ENCODE results near the gene CWH43. TPM values are rescaled to one million over a fixed set of nuclear protein-coding genes. Genes with fewer than 3 reads are reported as not detected.
"Not testable (repeated sequence)": the region's sequence is repeated elsewhere in the genome, so short reads cannot be mapped to it uniquely, and the experiment has no call there.

The CWH43 gene
- total RNA-seq, 2 experiments from 2014 or later = not detected

DNA sequence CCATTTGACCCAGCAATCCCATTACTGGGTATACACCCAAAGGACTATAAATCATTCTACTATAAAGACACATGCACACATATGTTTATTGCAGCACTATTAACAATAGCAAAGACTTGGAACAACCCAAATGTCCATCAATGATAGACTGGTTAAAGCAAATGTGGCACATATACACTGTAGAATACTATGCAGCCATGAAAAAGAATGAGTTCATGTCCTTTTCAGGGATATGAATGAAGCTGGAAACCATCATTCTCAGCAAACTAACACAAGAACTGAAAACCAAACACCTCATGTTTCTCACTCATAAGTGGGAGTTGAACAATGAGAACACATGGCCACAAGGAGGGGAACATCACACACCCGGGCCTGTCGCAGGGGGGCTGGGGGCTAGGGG lies 2.1 kb upstream of the CWH43 start:
- POLR2A ChIA-PET; H3K27ac Mint-ChIP-seq; H3K4me3 Mint-ChIP-seq; DNase-seq; intact Hi-C loops (cut with micrococcal nuclease); CTCF ChIA-PET; H3K36me3 Mint-ChIP-seq; H3K9me3 Mint-ChIP-seq; H3K4me1 Mint-ChIP-seq (ENCODE audit: low read depth): not testable (repeated sequence)
- H3K27me3 Mint-ChIP-seq = peaks cover 51% of the 10 kb centered on the region

DNA sequence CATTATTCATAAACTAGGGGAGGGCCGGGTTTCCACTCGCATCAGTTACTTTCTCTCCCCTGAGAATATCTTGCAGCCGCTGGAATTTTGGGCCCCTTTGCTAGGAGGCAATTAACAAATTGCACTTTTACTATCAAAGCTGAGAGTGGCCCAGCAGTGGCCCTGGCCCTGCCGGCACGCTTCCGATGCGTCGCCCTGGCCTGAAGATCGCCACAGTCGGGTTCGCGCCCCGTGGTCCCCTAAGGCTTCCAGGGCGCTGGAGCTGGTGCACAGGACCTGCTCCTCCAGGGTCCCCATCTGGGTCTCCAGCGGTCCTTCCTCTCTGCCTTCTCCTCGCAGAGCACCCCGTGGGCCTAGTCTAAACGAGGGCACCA lies 486 bp upstream of the CWH43 start:
- ChIA-PET CTCF (no interaction called here), POLR2A (no interaction called here)
- no peak for DNase-seq
- Mint-ChIP-seq H3K27me3 (peaks cover 56% of the 10 kb centered on the region), H3K9me3 (no peaks in the 10 kb centered on the region), H3K4me3 (no peak overlapping the region), H3K27ac (no peak overlapping the region), H3K4me1 (ENCODE audit: low read depth) (no peaks in the 10 kb centered on the region), H3K36me3 (peaks cover 2% of the 10 kb centered on the region)
- intact Hi-C loops (cut with micrococcal nuclease) = no loop called here

GRCh38 chr4:48986654-48987164 lies 634 bp downstream of the CWH43 start:
- Mint-ChIP-seq H3K4me1 (ENCODE audit: low read depth) (no peaks in the 10 kb centered on the region), H3K4me3 (no peak overlapping the region), H3K9me3 (no peaks in the 10 kb centered on the region), H3K36me3 (peaks cover 2% of the 10 kb centered on the region), H3K27ac (no peak overlapping the region), H3K27me3 (peaks cover 51% of the 10 kb centered on the region)
- POLR2A ChIA-PET = no interaction called here
- CTCF ChIA-PET = no interaction called here
- intact Hi-C loops (cut with micrococcal nuclease) = no loop called here
- no peak for DNase-seq

DNA sequence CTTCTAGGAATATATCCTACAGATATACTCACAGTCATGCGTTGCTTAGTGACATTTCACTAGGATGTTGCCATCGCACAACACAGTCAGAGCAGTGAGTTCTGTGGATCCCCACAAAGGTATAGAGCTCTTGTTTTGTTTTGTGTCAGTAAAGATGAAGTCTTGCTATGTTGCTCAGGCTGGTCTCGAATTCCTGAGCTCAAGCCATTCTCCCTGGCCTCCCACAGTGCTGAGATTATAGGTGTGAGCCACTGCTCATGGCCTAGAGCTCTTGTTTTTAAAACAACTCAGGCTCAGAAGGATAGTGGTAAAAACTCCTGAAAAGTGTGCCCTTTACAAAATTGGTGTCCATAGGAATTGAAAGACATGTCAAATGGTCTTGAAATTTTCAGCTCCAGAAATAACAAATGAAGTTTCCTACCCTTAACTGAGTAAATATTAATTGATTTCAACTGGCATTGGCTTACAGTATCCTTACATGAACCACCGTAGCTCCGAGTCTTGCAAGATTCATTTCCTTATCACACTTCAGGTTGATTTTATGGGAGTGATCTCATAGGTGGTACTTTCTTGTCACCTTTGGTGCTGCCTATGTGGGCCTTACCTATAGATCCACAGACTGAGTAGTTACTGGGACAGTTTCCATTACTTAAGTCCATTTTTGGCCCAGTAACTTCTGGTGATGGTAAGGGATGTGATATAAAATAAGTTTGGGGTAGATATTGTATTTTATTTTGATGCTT lies 3.6 kb downstream of the CWH43 start:
- ChIA-PET POLR2A (no interaction called here), CTCF (no interaction called here)
- Mint-ChIP-seq H3K27ac (no peak overlapping the region), H3K9me3 (no peaks in the 10 kb centered on the region), H3K4me3 (no peak overlapping the region), H3K27me3 (peaks cover 34% of the 10 kb centered on the region), H3K36me3 (no peaks in the 10 kb centered on the region), H3K4me1 (ENCODE audit: low read depth) (no peaks in the 10 kb centered on the region)
- intact Hi-C loops (cut with micrococcal nuclease) = no loop called here
- DNase-seq = no peak

GRCh38 chr4:48991357-48991756 lies 5.3 kb downstream of the CWH43 start:
- no peaks in the 10 kb centered on the region for H3K4me1 Mint-ChIP-seq (ENCODE audit: low read depth)
- H3K9me3 Mint-ChIP-seq = no peaks in the 10 kb centered on the region
- H3K27me3 Mint-ChIP-seq = peaks cover 23% of the 10 kb centered on the region
- H3K27ac Mint-ChIP-seq = no peak overlapping the region
- DNase-seq = no peak
- H3K36me3 Mint-ChIP-seq = no peaks in the 10 kb centered on the region
- ChIA-PET POLR2A (no interaction called here), CTCF (no interaction called here)
- intact Hi-C loops (cut with micrococcal nuclease) = no loop called here
- no peak overlapping the region for H3K4me3 Mint-ChIP-seq

- Mint-ChIP-seq H3K27ac (no peak overlapping the region), H3K27me3 (peaks cover 13% of the 10 kb centered on the region), H3K36me3 (no peaks in the 10 kb centered on the region), H3K4me1 (ENCODE audit: low read depth) (no peaks in the 10 kb centered on the region), H3K9me3 (no peaks in the 10 kb centered on the region), H3K4me3 (no peak overlapping the region)
- intact Hi-C loops (cut with micrococcal nuclease) = no loop called here
- ChIA-PET POLR2A (no interaction called here), CTCF (no interaction called here)
- DNase-seq = no peak
Observed at GRCh38 chr4:48997962-48998361, 11.9 kb downstream of the CWH43 start.

DNA sequence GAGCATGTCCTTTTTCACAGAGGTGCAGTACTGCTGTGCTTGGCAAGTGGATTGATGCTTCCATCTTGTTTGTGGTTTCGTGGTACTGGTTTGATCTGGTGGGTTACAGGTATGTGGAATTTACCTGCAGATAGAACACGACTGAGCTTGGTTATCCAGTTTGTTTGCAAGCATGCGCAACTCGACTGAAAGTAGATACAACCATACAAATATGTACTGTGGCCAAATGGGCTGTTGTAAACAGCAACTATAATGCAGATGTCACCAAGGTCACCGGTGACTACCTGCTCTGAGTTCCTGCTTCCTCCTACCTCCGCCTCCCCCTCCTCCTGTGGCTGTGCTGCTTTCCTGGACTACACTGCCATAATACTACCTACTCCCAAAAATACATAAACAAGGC lies 12.4 kb downstream of the CWH43 start:
- peaks cover 13% of the 10 kb centered on the region for H3K27me3 Mint-ChIP-seq
- no peaks in the 10 kb centered on the region for H3K9me3 Mint-ChIP-seq
- no peaks in the 10 kb centered on the region for H3K4me1 Mint-ChIP-seq (ENCODE audit: low read depth)
- no peak overlapping the region for H3K4me3 Mint-ChIP-seq
- H3K36me3 Mint-ChIP-seq = no peaks in the 10 kb centered on the region
- POLR2A ChIA-PET = no interaction called here
- intact Hi-C loops (cut with micrococcal nuclease) = no loop called here
- H3K27ac Mint-ChIP-seq = no peak overlapping the region
- CTCF ChIA-PET = no interaction called here
- no peak for DNase-seq

GRCh38 chr4:49000806-49001205 lies 14.7 kb downstream of the CWH43 start:
- no peak overlapping the region for H3K4me3 Mint-ChIP-seq
- no peak for DNase-seq
- intact Hi-C loops (cut with micrococcal nuclease) = no loop called here
- H3K27ac Mint-ChIP-seq = no peak overlapping the region
- no peaks in the 10 kb centered on the region for H3K9me3 Mint-ChIP-seq
- ChIA-PET POLR2A (no interaction called here), CTCF (no interaction called here)
- H3K36me3 Mint-ChIP-seq = no peaks in the 10 kb centered on the region
- H3K27me3 Mint-ChIP-seq = peaks cover 12% of the 10 kb centered on the region
- H3K4me1 Mint-ChIP-seq (ENCODE audit: low read depth) = no peaks in the 10 kb centered on the region

DNA sequence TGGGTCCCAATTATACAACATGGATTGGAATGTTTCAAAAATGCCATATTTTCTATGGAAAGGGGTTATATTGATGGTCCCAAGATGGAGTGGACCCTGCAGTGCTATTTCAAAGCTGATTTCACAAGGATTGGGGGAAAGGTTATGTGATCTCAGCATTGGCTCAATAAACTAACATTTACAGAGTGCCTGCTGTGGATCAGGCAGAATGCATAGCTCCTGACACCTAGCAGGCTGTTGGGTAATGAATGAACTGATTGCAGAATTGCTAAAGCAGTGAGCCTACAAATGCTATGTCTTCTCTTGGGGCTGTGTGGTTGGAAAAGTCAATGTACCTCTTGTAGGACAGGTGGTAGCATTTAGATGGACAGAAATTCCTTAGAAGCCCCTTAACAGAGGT lies 16.9 kb downstream of the CWH43 start:
- Mint-ChIP-seq H3K4me3 (no peak overlapping the region), H3K27me3 (peaks cover 12% of the 10 kb centered on the region), H3K4me1 (ENCODE audit: low read depth) (no peaks in the 10 kb centered on the region), H3K36me3 (no peaks in the 10 kb centered on the region), H3K9me3 (no peaks in the 10 kb centered on the region), H3K27ac (no peak overlapping the region)
- POLR2A ChIA-PET = no interaction called here
- intact Hi-C loops (cut with micrococcal nuclease) = no loop called here
- DNase-seq = no peak
- CTCF ChIA-PET = no interaction called here

GRCh38 chr4:49018718-49019295 lies 32.7 kb downstream of the CWH43 start:
- ChIA-PET POLR2A (no interaction called here), CTCF (interaction anchor here (0.6 kb wide), 1 partner anchor 1309 kb away, joined by 5 read pairs; no protein-coding TSS in a partner anchor)
- Mint-ChIP-seq H3K27ac (no peak overlapping the region), H3K4me1 (ENCODE audit: low read depth) (no peaks in the 10 kb centered on the region), H3K27me3 (peaks cover 8% of the 10 kb centered on the region), H3K4me3 (no peak overlapping the region), H3K36me3 (no peaks in the 10 kb centered on the region), H3K9me3 (peaks cover 12% of the 10 kb centered on the region)
- intact Hi-C loops (cut with micrococcal nuclease) = no loop called here
- no peak for DNase-seq

DNA sequence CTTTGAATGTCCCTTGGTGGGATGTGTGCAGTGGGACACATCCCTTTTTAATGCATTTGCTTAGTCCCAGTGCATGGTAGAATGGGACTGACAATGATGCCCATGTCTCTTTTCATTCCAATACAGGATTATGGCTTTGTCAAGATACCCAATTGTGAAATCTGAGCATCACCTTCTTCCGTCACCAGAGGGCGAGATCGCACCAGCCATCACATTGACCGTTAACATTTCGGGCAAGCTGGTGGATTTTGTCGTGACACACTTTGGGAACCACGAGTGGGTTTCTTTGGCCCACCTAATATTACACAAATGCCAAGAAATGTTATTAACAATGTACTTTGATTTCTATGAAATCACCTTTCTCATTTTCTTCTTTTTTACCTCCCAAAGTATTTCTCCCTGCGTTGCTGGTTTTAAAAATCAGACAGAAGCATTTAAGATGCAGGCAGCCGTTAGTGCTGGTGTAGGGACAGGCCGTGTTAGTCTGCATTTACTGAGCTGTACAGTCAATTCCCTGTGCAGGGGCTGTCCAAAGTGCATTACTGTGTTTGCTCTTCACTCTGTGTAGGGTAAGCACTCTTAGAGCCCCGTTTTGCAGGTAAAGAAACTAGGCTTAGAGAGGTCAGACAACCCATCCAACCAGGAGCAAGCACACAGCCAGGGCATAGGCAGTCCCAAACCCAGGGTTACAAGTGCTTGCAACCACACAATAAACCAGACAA lies 46.5 kb downstream of the CWH43 start:
- intact Hi-C loops (cut with micrococcal nuclease) = no loop called here
- POLR2A ChIA-PET = no interaction called here
- CTCF ChIA-PET = no interaction called here
- Mint-ChIP-seq H3K4me1 (ENCODE audit: low read depth) (no peaks in the 10 kb centered on the region), H3K27me3 (peaks cover 4% of the 10 kb centered on the region), H3K9me3 (no peaks in the 10 kb centered on the region), H3K27ac (no peak overlapping the region), H3K36me3 (no peaks in the 10 kb centered on the region), H3K4me3 (no peak overlapping the region)
- DNase-seq = peak; percentile 20

GRCh38 chr4:49036528-49036927 lies 50.5 kb downstream of the CWH43 start:
- H3K27me3 Mint-ChIP-seq = peaks cover 5% of the 10 kb centered on the region
- no peaks in the 10 kb centered on the region for H3K36me3 Mint-ChIP-seq
- H3K4me1 Mint-ChIP-seq (ENCODE audit: low read depth) = no peaks in the 10 kb centered on the region
- intact Hi-C loops (cut with micrococcal nuclease) = no loop called here
- H3K27ac Mint-ChIP-seq = no peak overlapping the region
- H3K9me3 Mint-ChIP-seq = no peaks in the 10 kb centered on the region
- ChIA-PET POLR2A (no interaction called here), CTCF (no interaction called here)
- H3K4me3 Mint-ChIP-seq = no peak overlapping the region
- no peak for DNase-seq

GRCh38 chr4:49044270-49044669 lies 58.2 kb downstream of the CWH43 start:
- H3K4me3 Mint-ChIP-seq = no peak overlapping the region
- no peak overlapping the region for H3K27ac Mint-ChIP-seq
- no peaks in the 10 kb centered on the region for H3K36me3 Mint-ChIP-seq
- H3K27me3 Mint-ChIP-seq = peaks cover 3% of the 10 kb centered on the region
- H3K9me3 Mint-ChIP-seq = no peaks in the 10 kb centered on the region
- DNase-seq = no peak
- CTCF ChIA-PET = no interaction called here
- intact Hi-C loops (cut with micrococcal nuclease) = no loop called here
- H3K4me1 Mint-ChIP-seq (ENCODE audit: low read depth) = no peaks in the 10 kb centered on the region
- POLR2A ChIA-PET = no interaction called here
